Hepatocyte (in vitro differentiated cells): Measurements from ENCODE around the gene CGREF1. TPM values are rescaled to one million over a fixed set of nuclear protein-coding genes. Genes with fewer than 3 reads are reported as not detected.

ENCODE experiments used
- DNase-seq: peaks from one replicate; pipeline ENCODE4 v3.0.0-alpha.2; 2016; ENCODE audit warnings: low spot score
- H2AFZ ChIP-seq: fragments of 200-600 bp; sonication (generic); 2 replicates; pipeline ENCODE4 v1.6.0; 2016; ENCODE audit warnings: antibody characterized with exemption, mild to moderate bottlenecking
- H3K27ac ChIP-seq: fragments of 200-600 bp; sonication (generic); 2 replicates; pipeline ENCODE4 v1.5.1; 2016; ENCODE audit warnings: mild to moderate bottlenecking
- H3K27me3 ChIP-seq: fragments of 200-600 bp; sonication (generic); 2 replicates; pipeline ENCODE4 v1.6.1; 2016
- H3K36me3 ChIP-seq: fragments of 200-600 bp; sonication (generic); replicated peaks from 2 replicates; pipeline ENCODE4 v1.5.1; 2016; ENCODE audit warnings: low read depth; ENCODE audit not compliant: insufficient read depth
- H3K4me1 ChIP-seq: fragments of 200-600 bp; sonication (generic); 2 replicates; pipeline ENCODE4 v1.5.1; 2016; ENCODE audit warnings: mild to moderate bottlenecking, moderate library complexity; ENCODE audit not compliant: insufficient read depth
- H3K4me2 ChIP-seq: fragments of 200-600 bp; sonication (generic); 2 replicates; pipeline ENCODE4 v1.6.0; 2016
- H3K4me3 ChIP-seq: fragments of 200-600 bp; sonication (generic); 2 replicates; pipeline ENCODE4 v1.5.1; 2016; ENCODE audit warnings: mild to moderate bottlenecking
- H3K79me2 ChIP-seq: fragments of 200-600 bp; sonication (generic); 2 replicates; pipeline ENCODE4 v1.6.0; 2017; ENCODE audit warnings: mild to moderate bottlenecking
- H3K9me2 ChIP-seq: fragments of 200-600 bp; sonication (generic); replicated peaks from 2 replicates; pipeline ENCODE4 v1.6.0; 2017; ENCODE audit warnings: mild to moderate bottlenecking; ENCODE audit not compliant: insufficient read depth
- H3K9me3 ChIP-seq: fragments of 200-600 bp; sonication (generic); 2 replicates; pipeline ENCODE4 v1.5.1; 2016; ENCODE audit warnings: low read depth, mild to moderate bottlenecking
- H4K20me1 ChIP-seq: fragments of 200-600 bp; sonication (generic); 2 replicates; pipeline ENCODE4 v1.6.0; 2016; ENCODE audit warnings: mild to moderate bottlenecking; ENCODE audit not compliant: insufficient read depth, poor library complexity, severe bottlenecking
- CTCF ChIP-seq: fragments of 200-600 bp; sonication (generic); IDR thresholded peaks from 2 replicates; pipeline ENCODE4 v1.5.1; 2016; ENCODE audit warnings: antibody characterized with exemption, mild to moderate bottlenecking; ENCODE audit not compliant: poor library complexity
- EZH2 ChIP-seq: fragments of 200-600 bp; sonication (generic); IDR thresholded peaks from 2 replicates; pipeline ENCODE4 v1.6.1; 2016; ENCODE audit warnings: antibody characterized with exemption, mild to moderate bottlenecking, borderline replicate concordance
- EZH2phosphoT487 ChIP-seq: fragments of 200-600 bp; sonication (generic); IDR thresholded peaks from one replicate; pipeline ENCODE4 v1.6.1; 2018; ENCODE audit warnings: antibody characterized with exemption, mild to moderate bottlenecking, low read depth, moderate library complexity; ENCODE audit not compliant: unreplicated experiment, severe bottlenecking
- WGBS: methylation state at CpG from one replicate; pipeline ENCODE4 v1.1.6; 2016; ENCODE audit warnings: low lambda C conversion rate; ENCODE audit errors: missing lambda C conversion rate; 5-methylcytosine and 5-hydroxymethylcytosine counted together
- polyA plus RNA-seq: library from polyadenylated mRNA; unstranded; fragments of >200 nt; fragmentation: Nextera tagmentation; extraction: Ambion mirVana; gene quantifications from 2 replicates; pipeline ENCODE4 v1.2.1, GENCODE V29; 2016
- total RNA-seq: library from RNA; depleted of rRNA; stranded (reverse); fragments of >200 nt; gene quantifications from 2 replicates; pipeline ENCODE4 v1.2.3, GENCODE V29; 2014

The CGREF1 gene
- total RNA-seq (0.28 and 2.5 TPM in 2 replicates), polyA plus RNA-seq (1.8 and 2.2 TPM in 2 replicates)

GRCh38 chr2:27118525-27119329, at the start of gene CGREF1:
Gene CGREF1, minus strand, starts transcription at chr2:27119128. Its CDS starts 14,762 bp downstream, at chr2:27104366.
- peaks cover 4% of the 10 kb centered on the region for H3K4me1 ChIP-seq
- peak; percentile 42 for DNase-seq
- no peaks in the 10 kb centered on the region for H3K9me2 ChIP-seq
- no peaks in the 10 kb centered on the region for H3K9me3 ChIP-seq
- no peak within 1 kb of the TSS for H3K27ac ChIP-seq
- peaks cover 59% of the 10 kb centered on the region for H3K27me3 ChIP-seq
- H3K79me2 ChIP-seq = no peaks in the 10 kb centered on the region
- H2AFZ ChIP-seq = peak within 1 kb of the TSS; percentile 45
- no peaks in the 10 kb centered on the region for H3K36me3 ChIP-seq
- H3K4me2 ChIP-seq = peak within 1 kb of the TSS; percentile 82
- no peaks in the 10 kb centered on the region for H4K20me1 ChIP-seq
- TF ChIP-seq EZH2 = peak; percentile 72
- no peak for TF ChIP-seq EZH2phosphoT487
- WGBS = 10% methylated on average over 61 of the region's 84 CpGs
- peak within 1 kb of the TSS; percentile 23 for H3K4me3 ChIP-seq

GRCh38 chr2:27164960-27165763, 46.2 kb upstream of the CGREF1 start:
- 85% methylated on average over 8 of the region's 8 CpGs for WGBS
- no peak overlapping the region for H3K27ac ChIP-seq
- H2AFZ ChIP-seq = no peak overlapping the region

GRCh38 chr2:27162151-27163121, 43.5 kb upstream of the CGREF1 start:
- no peaks in the 10 kb centered on the region for H3K36me3 ChIP-seq
- H4K20me1 ChIP-seq = no peaks in the 10 kb centered on the region
- H3K9me2 ChIP-seq = no peaks in the 10 kb centered on the region
- no peak overlapping the region for H2AFZ ChIP-seq
- H3K27ac ChIP-seq = no peak overlapping the region
- no peaks in the 10 kb centered on the region for H3K27me3 ChIP-seq
- no peak overlapping the region for H3K4me3 ChIP-seq
- no peaks in the 10 kb centered on the region for H3K4me1 ChIP-seq
- 84% methylated on average over 15 of the region's 15 CpGs for WGBS
- H3K79me2 ChIP-seq = no peaks in the 10 kb centered on the region
- no peak for DNase-seq
- no peak for TF ChIP-seq CTCF
- no peak for TF ChIP-seq EZH2
- TF ChIP-seq EZH2phosphoT487 = no peak
- H3K4me2 ChIP-seq = no peak overlapping the region
- no peaks in the 10 kb centered on the region for H3K9me3 ChIP-seq

More at GRCh38 chr2:27164960-27165763, 46.2 kb upstream of the CGREF1 start:
- Histone ChIP-seq H3K27me3 (peaks cover 2% of the 10 kb centered on the region), H3K9me2 (no peaks in the 10 kb centered on the region), H3K4me3 (no peak overlapping the region), H3K36me3 (no peaks in the 10 kb centered on the region), H4K20me1 (no peaks in the 10 kb centered on the region), H3K79me2 (no peaks in the 10 kb centered on the region), H3K4me1 (no peaks in the 10 kb centered on the region), H3K9me3 (no peaks in the 10 kb centered on the region), H3K4me2 (no peak overlapping the region)
- no peak for TF ChIP-seq EZH2
- no peak for TF ChIP-seq EZH2phosphoT487
- no peak for TF ChIP-seq CTCF
- DNase-seq = no peak
